ENCODE results near the gene ACTA1.
"Not testable (repeated sequence)": the region's sequence is repeated elsewhere in the genome, so short reads cannot be mapped to it uniquely, and the experiment has no call there.

ACTA1 gene

GRCh38 chr1:229434005-229434640, at the start of gene ACTA1:
ACTA1 (minus strand) TSS chr1:229434094; CDS start chr1:229433115, 979 bp downstream.
- no peak for DNase-seq (ENCODE audit: low read depth)

GRCh38 chr1:229482511-229482910, 48.6 kb upstream of the ACTA1 start:
- no peak for DNase-seq (ENCODE audit: low read depth)

GRCh38 chr1:229480495-229480894, 46.6 kb upstream of the ACTA1 start:
- no peak for DNase-seq (ENCODE audit: low read depth)

- no peak for DNase-seq (ENCODE audit: low read depth)
These were observed 45.9 kb upstream of the ACTA1 start for GRCh38 chr1:229479660-229480399.

GRCh38 chr1:229478852-229479251, 45.0 kb upstream of the ACTA1 start:
- no peak for DNase-seq (ENCODE audit: low read depth)

- not testable (repeated sequence) for DNase-seq (ENCODE audit: low read depth)
These were observed 42.0 kb upstream of the ACTA1 start for GRCh38 chr1:229475859-229476258.

GRCh38 chr1:229474509-229474908, 40.6 kb upstream of the ACTA1 start:
- DNase-seq (ENCODE audit: low read depth): no peak

- DNase-seq (ENCODE audit: low read depth): no peak
These were observed 37.3 kb upstream of the ACTA1 start for GRCh38 chr1:229471175-229471574.

GRCh38 chr1:229470406-229471043, 36.6 kb upstream of the ACTA1 start:
- DNase-seq (ENCODE audit: low read depth): no peak

GRCh38 chr1:229466887-229467286, 33.0 kb upstream of the ACTA1 start:
- no peak for DNase-seq (ENCODE audit: low read depth)

- DNase-seq (ENCODE audit: low read depth): no peak
These were observed 30.8 kb upstream of the ACTA1 start for GRCh38 chr1:229464672-229465071.

GRCh38 chr1:229461032-229461668, 27.3 kb upstream of the ACTA1 start:
- no peak for DNase-seq (ENCODE audit: low read depth)

- DNase-seq (ENCODE audit: low read depth): no peak
These were observed 25.9 kb upstream of the ACTA1 start for GRCh38 chr1:229459815-229460214.

- DNase-seq (ENCODE audit: low read depth): no peak
These were observed 23.5 kb upstream of the ACTA1 start for GRCh38 chr1:229457436-229457835.

GRCh38 chr1:229456016-229456415, 22.1 kb upstream of the ACTA1 start:
- DNase-seq (ENCODE audit: low read depth): no peak

GRCh38 chr1:229454056-229454455, 20.2 kb upstream of the ACTA1 start:
- DNase-seq (ENCODE audit: low read depth): no peak

- no peak for DNase-seq (ENCODE audit: low read depth)
These were observed 19.3 kb upstream of the ACTA1 start for GRCh38 chr1:229452956-229453801.

- no peak for DNase-seq (ENCODE audit: low read depth)
These were observed 15.0 kb upstream of the ACTA1 start for GRCh38 chr1:229448845-229449244.

- no peak for DNase-seq (ENCODE audit: low read depth)
These were observed 14.5 kb upstream of the ACTA1 start for GRCh38 chr1:229448354-229448753.

- DNase-seq (ENCODE audit: low read depth): no peak
These were observed 13.9 kb upstream of the ACTA1 start for GRCh38 chr1:229447809-229448252.

- no peak for DNase-seq (ENCODE audit: low read depth)
These were observed 11.9 kb upstream of the ACTA1 start for GRCh38 chr1:229445828-229446227.

Measured in T-helper 22 cell (primary cell).